PC-9 (cell line): Measurements from ENCODE around the gene EIF4G2.

ENCODE experiments used
- CTCF ChIP-seq: fragments of 200-600 bp; sonication (generic); conservative IDR thresholded peaks from 2 replicates; pipeline ENCODE4 v1.6.1; 2017; ENCODE audit warnings: mixed run types, antibody characterized with exemption, mild to moderate bottlenecking, moderate library complexity
- EZH2 ChIP-seq: fragments of 200-600 bp; sonication (generic); IDR thresholded peaks from 2 replicates; pipeline ENCODE4 v1.8.0; 2017; ENCODE audit warnings: antibody characterized with exemption, low read depth

GRCh38 chr11:10838881-10839280, 30.2 kb upstream of the EIF4G2 start:
- TF ChIP-seq CTCF (no peak), EZH2 (no peak)
